ENCODE results near the gene DMD.

Gene DMD

DNA sequence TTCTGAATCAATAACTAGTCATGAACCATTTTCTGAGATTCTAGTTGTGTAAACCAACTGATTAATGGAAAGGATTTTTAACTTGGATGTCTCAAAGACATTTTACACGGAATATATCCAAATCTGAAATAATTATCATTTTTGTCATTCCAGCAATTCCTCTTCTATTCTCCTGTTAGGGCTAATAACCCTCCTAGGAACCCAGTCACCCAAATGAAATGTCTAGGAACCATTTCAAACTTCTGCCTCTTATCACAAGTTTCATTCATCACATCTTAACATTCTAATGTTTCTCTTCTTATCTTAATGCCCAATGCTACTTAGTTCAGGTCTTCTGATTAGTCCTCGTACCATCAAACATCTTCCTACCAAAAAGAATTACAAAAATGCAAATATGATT lies 639.8 kb downstream of the DMD start:
- Histone ChIP-seq H3K27me3 (no peaks in the 10 kb centered on the region), H3K36me3 (no peaks in the 10 kb centered on the region), H3K4me1 (no peaks in the 10 kb centered on the region), H3K9me3 (no peaks in the 10 kb centered on the region), H3K4me3 (ENCODE audit: low read depth, low read length) (no peak overlapping the region)
- no peak for DNase-seq
- TF ChIP-seq, protein P1, sequence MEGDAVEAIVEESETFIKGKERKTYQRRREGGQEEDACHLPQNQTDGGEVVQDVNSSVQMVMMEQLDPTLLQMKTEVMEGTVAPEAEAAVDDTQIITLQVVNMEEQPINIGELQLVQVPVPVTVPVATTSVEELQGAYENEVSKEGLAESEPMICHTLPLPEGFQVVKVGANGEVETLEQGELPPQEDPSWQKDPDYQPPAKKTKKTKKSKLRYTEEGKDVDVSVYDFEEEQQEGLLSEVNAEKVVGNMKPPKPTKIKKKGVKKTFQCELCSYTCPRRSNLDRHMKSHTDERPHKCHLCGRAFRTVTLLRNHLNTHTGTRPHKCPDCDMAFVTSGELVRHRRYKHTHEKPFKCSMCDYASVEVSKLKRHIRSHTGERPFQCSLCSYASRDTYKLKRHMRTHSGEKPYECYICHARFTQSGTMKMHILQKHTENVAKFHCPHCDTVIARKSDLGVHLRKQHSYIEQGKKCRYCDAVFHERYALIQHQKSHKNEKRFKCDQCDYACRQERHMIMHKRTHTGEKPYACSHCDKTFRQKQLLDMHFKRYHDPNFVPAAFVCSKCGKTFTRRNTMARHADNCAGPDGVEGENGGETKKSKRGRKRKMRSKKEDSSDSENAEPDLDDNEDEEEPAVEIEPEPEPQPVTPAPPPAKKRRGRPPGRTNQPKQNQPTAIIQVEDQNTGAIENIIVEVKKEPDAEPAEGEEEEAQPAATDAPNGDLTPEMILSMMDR (IDR thresholded peaks at IDR 0.05; ENCODE audit: low read depth, low read length): no peak

DNA sequence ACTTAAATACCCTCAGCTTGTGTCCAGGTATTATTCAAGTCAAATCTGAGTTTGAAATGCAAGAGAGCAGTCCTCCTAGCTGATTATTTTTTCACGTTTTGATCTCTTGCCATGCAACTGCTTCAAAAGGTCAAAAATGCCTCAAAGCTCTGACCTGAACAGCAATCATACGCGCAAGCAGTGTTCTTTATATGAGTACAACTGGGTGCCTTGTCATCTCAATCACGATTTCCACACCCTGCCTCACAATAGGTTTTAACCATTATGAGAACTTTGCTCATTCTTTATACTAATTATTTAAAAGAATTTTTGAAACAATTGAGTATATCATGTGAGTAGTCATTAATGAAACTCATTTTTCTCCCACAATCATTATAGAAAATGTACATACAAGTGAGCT lies 649.1 kb downstream of the DMD start:
- H3K36me3 ChIP-seq: no peaks in the 10 kb centered on the region
- H3K9me3 ChIP-seq: no peaks in the 10 kb centered on the region
- H3K4me3 ChIP-seq (ENCODE audit: low read depth, low read length): no peak overlapping the region
- no peak for DNase-seq
- no peaks in the 10 kb centered on the region for H3K4me1 ChIP-seq
- TF ChIP-seq, protein P1 (IDR thresholded peaks at IDR 0.05; ENCODE audit: low read depth, low read length): no peak
- H3K27me3 ChIP-seq: no peaks in the 10 kb centered on the region

DNA sequence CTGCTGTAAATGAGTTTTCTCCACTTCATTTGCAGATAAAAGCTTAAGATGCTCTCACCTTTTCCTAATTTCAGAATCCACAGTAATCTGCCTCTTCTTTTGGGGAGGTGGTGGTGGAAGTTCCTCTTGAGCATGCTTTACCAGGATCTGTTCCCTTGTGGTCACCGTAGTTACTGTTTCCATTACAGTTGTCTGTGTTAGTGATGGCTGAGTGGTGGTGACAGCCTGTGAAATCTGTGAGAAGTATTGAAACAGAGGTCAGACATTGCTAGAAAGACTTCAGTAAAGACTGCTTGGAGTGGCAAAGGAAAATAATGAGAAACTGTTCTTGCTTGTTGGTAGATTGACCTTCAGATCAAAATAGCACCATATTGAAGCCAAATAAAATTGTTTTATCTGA lies 666.2 kb downstream of the DMD start:
- DNase-seq: no peak
- TF ChIP-seq, protein P1 (IDR thresholded peaks at IDR 0.05; ENCODE audit: low read depth, low read length): no peak
- Histone ChIP-seq H3K27me3 (no peaks in the 10 kb centered on the region), H3K36me3 (no peaks in the 10 kb centered on the region), H3K4me3 (ENCODE audit: low read depth, low read length) (no peak overlapping the region), H3K4me1 (no peaks in the 10 kb centered on the region), H3K9me3 (no peaks in the 10 kb centered on the region)

DNA sequence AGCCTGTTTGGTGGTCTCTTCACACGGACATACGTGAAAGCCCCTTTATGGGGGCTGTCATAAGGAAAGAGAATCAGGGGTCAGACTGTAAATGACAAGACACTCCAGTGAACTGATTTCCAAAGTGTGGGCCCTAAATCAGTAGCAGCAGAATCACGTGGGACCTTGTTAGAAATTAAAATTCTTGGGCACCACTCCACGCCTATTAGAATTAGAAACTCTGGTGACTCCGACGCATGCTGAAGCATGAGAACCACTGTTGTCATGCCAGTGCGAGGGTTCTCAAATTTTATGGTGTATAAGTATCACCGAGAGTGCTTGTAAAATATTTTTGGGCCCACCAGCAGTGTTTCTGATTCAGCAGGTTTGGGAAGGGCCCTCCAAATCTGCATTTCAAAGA lies 672.8 kb downstream of the DMD start:
- Histone ChIP-seq H3K4me1 (no peaks in the 10 kb centered on the region), H3K36me3 (no peaks in the 10 kb centered on the region), H3K4me3 (ENCODE audit: low read depth, low read length) (no peak overlapping the region), H3K9me3 (no peaks in the 10 kb centered on the region), H3K27me3 (no peaks in the 10 kb centered on the region)
- DNase-seq: no peak
- TF ChIP-seq, protein P1 (IDR thresholded peaks at IDR 0.05; ENCODE audit: low read depth, low read length): no peak

DNA sequence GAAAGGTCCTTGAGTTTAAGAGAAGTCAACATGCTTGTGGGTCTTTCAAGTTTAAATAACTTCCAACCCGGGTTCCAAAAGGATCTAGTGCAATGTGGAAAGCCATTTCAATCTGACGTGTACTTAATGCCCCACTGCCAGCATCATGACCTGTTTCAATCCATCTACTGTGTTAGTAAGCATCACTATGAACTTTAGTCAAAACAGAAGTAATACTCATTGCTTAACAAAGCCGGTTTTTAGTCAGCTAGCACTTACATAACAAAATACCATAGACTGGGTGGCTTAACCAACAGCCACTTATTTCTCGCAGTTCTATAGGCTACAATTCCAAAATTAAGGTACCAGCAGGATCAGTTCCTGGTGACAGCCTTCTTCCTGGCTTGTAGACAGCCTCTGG lies 677.5 kb downstream of the DMD start:
- TF ChIP-seq, protein P1 (IDR thresholded peaks at IDR 0.05; ENCODE audit: low read depth, low read length): no peak
- no peaks in the 10 kb centered on the region for H3K36me3 ChIP-seq
- H3K27me3 ChIP-seq: no peaks in the 10 kb centered on the region
- DNase-seq: no peak
- H3K9me3 ChIP-seq: no peaks in the 10 kb centered on the region
- no peaks in the 10 kb centered on the region for H3K4me1 ChIP-seq
- no peak overlapping the region for H3K4me3 ChIP-seq (ENCODE audit: low read depth, low read length)

DNA sequence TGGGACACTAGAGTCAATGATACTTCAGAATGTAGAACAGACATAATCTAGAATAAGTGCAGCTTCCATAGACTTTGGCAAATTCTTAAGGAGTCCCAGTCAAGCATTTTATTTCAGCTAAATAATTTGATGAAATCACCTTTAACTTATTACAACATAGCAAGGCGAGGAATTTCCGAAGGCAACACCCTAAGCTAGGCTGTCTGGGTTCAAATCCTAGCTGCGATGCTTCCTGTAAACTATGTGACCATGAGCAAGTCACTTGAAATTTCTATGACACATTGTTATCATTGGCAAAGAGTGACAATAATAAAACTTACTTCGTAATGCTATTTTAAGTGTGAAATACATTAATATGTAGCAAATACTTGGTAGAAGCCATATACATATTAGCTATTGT lies 679.1 kb downstream of the DMD start:
- TF ChIP-seq, protein P1 (IDR thresholded peaks at IDR 0.05; ENCODE audit: low read depth, low read length): no peak
- H3K4me1 ChIP-seq: no peaks in the 10 kb centered on the region
- H3K36me3 ChIP-seq: no peaks in the 10 kb centered on the region
- no peaks in the 10 kb centered on the region for H3K9me3 ChIP-seq
- H3K4me3 ChIP-seq (ENCODE audit: low read depth, low read length): no peak overlapping the region
- H3K27me3 ChIP-seq: no peaks in the 10 kb centered on the region
- no peak for DNase-seq

All from BE2C (cell line).